ENCODE measurements around the gene PRELID3B.
A peak's percentile ranks its signal among the peaks of the same experiment; 100 is the strongest.
"Not testable (repeated sequence)": the region's sequence is repeated elsewhere in the genome, so short reads cannot be mapped to it uniquely, and the experiment has no call there.

The PRELID3B gene

GRCh38 chr20:59048681-59049030 is 6.1 kb upstream of the PRELID3B start:
- no peak for DNase-seq (ENCODE audit: low read depth)

- DNase-seq (ENCODE audit: low read depth) = no peak
Measured at GRCh38 chr20:59047938-59048680, 5.5 kb upstream of the PRELID3B start.

- no peak for DNase-seq (ENCODE audit: low read depth)
Measured at GRCh38 chr20:59046862-59047261, 4.3 kb upstream of the PRELID3B start.

GRCh38 chr20:59044796-59045195 is 2.2 kb upstream of the PRELID3B start:
- no peak for DNase-seq (ENCODE audit: low read depth)

GRCh38 chr20:59044295-59044694 is 1.7 kb upstream of the PRELID3B start:
- DNase-seq (ENCODE audit: low read depth) = no peak

GRCh38 chr20:59043698-59044097 is 1.1 kb upstream of the PRELID3B start:
- no peak for DNase-seq (ENCODE audit: low read depth)

GRCh38 chr20:59042796-59043631 is 428 bp upstream of the PRELID3B start:
- peak; percentile 93 for DNase-seq (ENCODE audit: low read depth)

DNA sequence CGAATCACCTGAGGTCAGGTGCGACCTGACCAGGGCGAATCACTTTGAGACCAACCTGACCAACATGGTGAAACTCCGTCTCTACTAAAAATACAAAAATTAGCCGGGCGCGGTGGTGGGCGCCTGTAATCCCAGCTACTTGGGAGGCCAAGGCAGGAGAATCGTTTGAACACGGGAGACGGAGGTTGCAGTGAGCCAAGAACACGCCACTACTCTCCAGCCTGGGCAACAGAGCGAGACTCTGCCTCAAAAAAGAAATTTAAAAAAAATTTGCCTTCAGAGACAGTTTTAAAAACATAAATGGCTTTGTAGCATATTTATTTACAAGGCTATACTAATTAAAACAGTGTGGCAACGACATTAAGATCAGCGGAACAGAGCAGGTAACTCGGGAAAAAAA is 1.1 kb downstream of the PRELID3B start:
- DNase-seq (ENCODE audit: low read depth) = not testable (repeated sequence)

DNA sequence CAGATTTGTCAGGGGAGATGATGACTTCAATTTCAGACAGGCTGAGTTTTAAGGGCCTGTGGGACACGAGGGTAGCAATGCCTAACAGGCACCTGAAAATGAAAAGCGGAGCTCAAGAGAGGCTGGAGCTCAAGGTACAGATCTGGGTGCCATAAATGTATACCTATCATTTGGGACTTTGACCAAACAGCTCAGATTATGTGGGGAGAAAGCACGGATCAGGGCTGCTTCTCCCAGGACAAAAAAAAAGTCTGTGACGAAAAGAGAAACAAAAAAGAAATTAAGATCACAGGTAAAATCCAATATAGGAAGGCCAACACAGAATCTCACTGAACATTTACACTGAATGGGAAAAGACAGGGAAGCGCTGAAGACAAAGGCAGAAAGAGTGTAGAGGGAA is 1.9 kb downstream of the PRELID3B start:
- DNase-seq (ENCODE audit: low read depth) = no peak

DNA sequence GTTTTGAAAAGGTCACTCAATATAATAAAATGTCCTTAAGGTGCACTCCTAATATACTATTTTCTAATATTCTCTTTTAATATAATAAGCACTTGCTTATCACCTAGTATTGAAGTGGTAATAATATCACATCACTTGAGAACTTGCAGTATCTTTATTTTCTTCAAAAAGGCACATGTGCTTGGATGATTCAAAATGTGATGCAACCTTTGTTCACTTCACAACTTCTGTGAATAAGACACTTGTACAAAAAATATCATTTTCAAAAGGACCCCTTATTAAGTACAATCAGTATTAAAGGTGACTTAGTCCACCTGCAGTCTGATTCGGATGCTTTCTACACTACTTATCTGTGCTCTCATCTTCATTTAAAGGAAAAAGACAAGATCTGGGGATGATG is 3.4 kb downstream of the PRELID3B start:
- no peak for DNase-seq (ENCODE audit: low read depth)

DNA sequence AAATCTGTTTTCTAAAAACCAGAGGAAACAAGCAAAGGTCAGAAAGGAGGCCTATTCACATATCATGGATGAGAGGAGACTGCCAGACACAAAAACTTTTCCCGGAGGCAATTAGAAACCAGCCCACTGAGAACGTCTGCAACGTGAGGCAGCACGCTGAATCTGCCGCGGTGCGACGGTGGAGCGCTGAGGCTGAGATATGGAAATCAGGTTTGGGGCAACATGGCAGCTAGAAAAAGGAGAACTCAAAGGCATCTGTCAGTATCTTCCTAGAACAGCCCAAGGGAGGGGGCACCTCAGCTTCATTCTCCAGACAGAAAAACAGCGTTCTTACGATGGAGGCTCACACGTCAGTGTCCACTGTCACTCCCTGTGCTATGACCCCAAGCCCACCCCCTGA is 5.2 kb downstream of the PRELID3B start:
- DNase-seq (ENCODE audit: low read depth) = no peak

DNA sequence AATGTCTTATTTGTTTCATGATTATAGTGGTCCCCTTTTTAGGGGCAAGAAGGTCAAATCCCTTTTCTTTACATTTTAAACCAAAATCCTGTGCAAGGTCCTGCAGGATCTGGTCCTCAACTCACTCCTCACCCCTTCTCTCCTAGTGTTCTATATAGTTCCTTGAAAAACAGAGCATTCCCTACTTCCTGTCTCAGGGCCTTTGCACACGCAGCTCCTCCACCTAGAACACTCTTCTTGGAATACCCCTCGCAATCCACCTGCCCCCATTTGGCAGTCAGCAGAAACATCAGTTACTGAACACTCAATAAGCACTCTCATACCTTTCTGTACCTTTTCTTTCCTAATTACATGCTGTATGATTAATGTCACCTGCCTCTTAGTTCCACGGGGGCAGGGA is 7.2 kb downstream of the PRELID3B start:
- DNase-seq (ENCODE audit: low read depth) = no peak

GRCh38 chr20:59033616-59034165 is 8.9 kb downstream of the PRELID3B start:
- no peak for DNase-seq (ENCODE audit: low read depth)

GRCh38 chr20:59033093-59033492 is 9.5 kb downstream of the PRELID3B start:
- no peak for DNase-seq (ENCODE audit: low read depth)

- no peak for DNase-seq (ENCODE audit: low read depth)
Measured at GRCh38 chr20:59032713-59033059, 9.9 kb downstream of the PRELID3B start.

- peak; percentile 96 for DNase-seq (ENCODE audit: low read depth)
Measured at GRCh38 chr20:59032023-59032712, 10.4 kb downstream of the PRELID3B start, which contains the start of gene ATP5F1E. Gene ATP5F1E (minus strand): TSS chr20:59032335. CDS start chr20:59032251, 84 bp downstream.

DNA sequence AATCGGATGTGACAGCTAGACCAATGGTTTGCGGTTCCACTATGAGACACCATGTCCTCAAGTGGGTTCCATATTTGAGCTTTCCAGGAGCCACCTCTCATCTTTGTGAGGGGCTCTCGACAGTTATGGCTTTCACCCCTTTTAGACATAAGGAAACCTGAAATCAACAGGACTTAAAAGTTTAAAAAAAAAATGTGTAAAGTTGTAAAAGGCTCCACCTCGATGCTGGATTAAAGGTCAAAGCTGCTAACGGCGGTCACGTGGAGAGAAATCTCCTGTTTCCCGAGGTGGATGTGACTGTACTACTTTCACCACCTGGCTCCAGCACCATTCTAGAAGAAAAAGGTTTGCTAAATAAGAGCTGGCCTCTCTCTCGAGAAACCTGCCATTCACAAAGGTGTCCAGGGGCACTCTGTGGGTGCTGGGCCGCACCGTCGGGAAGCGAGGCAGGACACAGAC is 11.0 kb downstream of the PRELID3B start:
- DNase-seq (ENCODE audit: low read depth) = no peak

DNA sequence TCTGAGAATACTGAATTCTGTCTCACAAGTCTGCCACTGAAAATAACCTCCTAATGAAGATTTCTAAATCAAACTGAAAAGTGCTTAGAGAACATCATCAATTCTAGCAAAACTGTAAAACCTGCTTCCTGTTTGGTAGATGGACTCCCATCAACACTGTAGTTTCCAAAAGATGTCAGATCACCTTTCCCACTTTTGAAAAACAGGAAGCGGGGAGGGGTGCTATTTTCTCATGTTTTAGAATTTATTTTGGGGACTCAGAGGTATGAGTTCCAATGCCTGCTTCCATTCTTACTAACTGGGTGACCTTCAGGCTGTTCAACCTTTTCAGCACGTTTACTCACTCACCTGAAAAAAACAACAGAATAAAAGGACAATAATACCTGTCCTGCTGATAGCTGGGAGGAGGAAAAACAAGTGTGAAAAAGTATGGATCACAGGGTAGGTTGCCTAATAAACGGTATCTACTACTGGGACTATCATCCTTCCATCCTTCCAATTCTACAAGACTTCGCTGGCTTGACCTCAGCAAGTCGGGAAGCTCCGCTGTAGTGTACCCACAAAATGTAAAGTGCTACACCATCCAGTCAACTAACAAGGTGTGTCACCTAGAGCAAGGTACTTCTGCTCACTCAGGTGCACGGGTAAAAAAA is 11.5 kb downstream of the PRELID3B start:
- DNase-seq (ENCODE audit: low read depth) = no peak

DNA sequence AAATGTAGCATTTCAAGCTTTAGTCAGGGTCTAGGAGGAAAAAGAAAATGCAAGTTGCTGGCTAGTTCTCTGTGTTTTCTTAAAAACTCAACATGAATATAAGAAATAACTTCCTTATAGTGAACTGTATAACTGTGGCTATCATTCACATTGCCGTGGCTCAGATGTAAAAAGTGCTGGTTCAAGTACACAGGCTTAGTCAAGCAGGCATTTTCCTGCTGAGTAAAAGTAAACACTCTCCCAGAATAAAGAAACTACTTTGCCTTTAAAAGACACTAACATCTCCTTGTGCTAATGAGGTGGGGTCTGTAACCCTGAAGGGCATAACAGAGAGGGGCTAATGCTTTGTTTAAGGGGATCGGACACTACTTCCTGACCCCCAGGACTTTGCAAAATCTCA is 13.8 kb downstream of the PRELID3B start:
- no peak for DNase-seq (ENCODE audit: low read depth)

- DNase-seq (ENCODE audit: low read depth) = no peak
Measured at GRCh38 chr20:59027741-59028320, 14.8 kb downstream of the PRELID3B start.

GRCh38 chr20:59026904-59027740 is 15.5 kb downstream of the PRELID3B start:
- no peak for DNase-seq (ENCODE audit: low read depth)
